Upper lobe of left lung (tissue), 4 donors: ENCODE data around the gene POC5.

Source experiments
- CTCF ChIP-seq, 6 experiments: fragments of 450-650 bp in 4 of 6; fragments of 200-600 bp in 2 of 6; sonication (generic) in 2 of 6; IDR thresholded peaks; one replicate each; pipeline ENCODE4 v1.5.1; 2016 to 2019; ENCODE audit warnings: antibody characterized with exemption in 6 of 6
- EP300 ChIP-seq, 4 donors: sonication (generic); formaldehyde crosslinking; IDR thresholded peaks; one replicate each; pipeline ENCODE4 v1.5.1; 2017; ENCODE audit warnings: antibody characterized with exemption in 4 of 4, control low read depth in 2 of 4
- POLR2A ChIP-seq, 4 donors: fragments of 450-650 bp; IDR thresholded peaks; one replicate each; pipeline ENCODE4 v1.5.1; 2016 to 2017; ENCODE audit warnings: antibody characterized with exemption in 4 of 4, mild to moderate bottlenecking in 2 of 4
- POLR2AphosphoS5 ChIP-seq, 2 donors: sonication (generic); formaldehyde crosslinking; IDR thresholded peaks; one replicate each; pipeline ENCODE4 v1.5.1; 2017; ENCODE audit warnings: antibody characterized with exemption in 2 of 2

- TF ChIP-seq POLR2A (IDR thresholded peaks at IDR 0.05) (no peak), CTCF (IDR thresholded peaks at IDR 0.05) (no peak), EP300 (IDR thresholded peaks at IDR 0.05) (no peak), POLR2AphosphoS5 (IDR thresholded peaks at IDR 0.05) (no peak)
Observed at GRCh38 chr5:75677607-75678006, 39.6 kb downstream of the POC5 start.
